ENCODE measurements around the gene UPF3B.
"Not testable (repeated sequence)": the region's sequence is repeated elsewhere in the genome, so short reads cannot be mapped to it uniquely, and the experiment has no call there.

Gene UPF3B

GRCh38 chrX:119824221-119824620 is 28.5 kb downstream of the UPF3B start:
- not testable (repeated sequence) for DNase-seq

GRCh38 chrX:119821703-119822102 is 31.1 kb downstream of the UPF3B start:
- DNase-seq: peak; percentile 47

GRCh38 chrX:119817130-119817690 is 35.6 kb downstream of the UPF3B start:
- no peak for DNase-seq

- DNase-seq: no peak
Measured at GRCh38 chrX:119816300-119816699, 36.5 kb downstream of the UPF3B start.

- no peak for DNase-seq
Measured at GRCh38 chrX:119809185-119809666, 43.5 kb downstream of the UPF3B start.

GRCh38 chrX:119808461-119808860 is 44.3 kb downstream of the UPF3B start:
- DNase-seq: not testable (repeated sequence)

- no peak for DNase-seq
Measured at GRCh38 chrX:119802546-119802945, 50.2 kb downstream of the UPF3B start.

GRCh38 chrX:119801253-119802221 is 51.2 kb downstream of the UPF3B start:
- DNase-seq: no peak

- peak; percentile 87 for DNase-seq
Measured at GRCh38 chrX:119791437-119792231, 61.1 kb downstream of the UPF3B start, which contains the start of gene RPL39. RPL39 (minus strand) TSS chrX:119791630; CDS start chrX:119791576, 54 bp downstream.

GRCh38 chrX:119790977-119791436 is 61.8 kb downstream of the UPF3B start:
- peak; percentile 33 for DNase-seq

- peak; percentile 67 for DNase-seq
Measured at GRCh38 chrX:119784747-119785446, 67.9 kb downstream of the UPF3B start.
